CD14-positive monocyte (primary cell): ENCODE data around the gene CCDC40. TPM values are rescaled to one million over a fixed set of nuclear protein-coding genes. Genes with fewer than 3 reads are reported as not detected.
"Not testable (repeated sequence)": the region's sequence is repeated elsewhere in the genome, so short reads cannot be mapped to it uniquely, and the experiment has no call there.

Experiments used
- DNase-seq, 3 donors: peaks; one replicate each; pipeline ENCODE4 v3.0.0-alpha.2; 2011 to 2022
- H2AFZ ChIP-seq: 2 replicates; pipeline ENCODE4 v1.6.0; 2012; ENCODE audit warnings: mild to moderate bottlenecking, low read depth, low read length, inconsistent platforms; ENCODE audit not compliant: insufficient read depth, poor library complexity, severe bottlenecking
- H3K27ac ChIP-seq, 2 donors: 1 replicate in 1 of 2; 2 replicates in 1 of 2; pipeline ENCODE4 v1.5.1; 2012 to 2013; ENCODE audit warnings: low read length in 2 of 2, control low read depth in 1 of 2, inconsistent platforms in 1 of 2, low read depth in 1 of 2, mild to moderate bottlenecking in 1 of 2
- H3K27me3 ChIP-seq, 2 donors: one replicate each; pipeline versions ENCODE4 v1.6.0 to v1.6.1; 2011 to 2013; ENCODE audit warnings: low read length in 2 of 2; ENCODE audit not compliant: control insufficient read depth in 2 of 2, insufficient read depth in 2 of 2
- H3K36me3 ChIP-seq, 2 donors: replicated peaks in 1 of 2; 1 replicate in 1 of 2; 2 replicates in 1 of 2; pipeline versions ENCODE4 v1.5.1 to v1.6.1; 2012 to 2013; ENCODE audit warnings: low read length in 2 of 2, control low read depth in 1 of 2, inconsistent platforms in 1 of 2, mild to moderate bottlenecking in 1 of 2; ENCODE audit not compliant: insufficient read depth in 2 of 2, control insufficient read depth in 1 of 2
- H3K4me1 ChIP-seq, 2 donors: 1 replicate in 1 of 2; 2 replicates in 1 of 2; pipeline versions ENCODE4 v1.5.1 to v1.6.1; 2012 to 2013; ENCODE audit warnings: low read length in 2 of 2, control low read depth in 1 of 2, inconsistent platforms in 1 of 2, mild to moderate bottlenecking in 1 of 2, moderate library complexity in 1 of 2; ENCODE audit not compliant: insufficient read depth in 2 of 2, control insufficient read depth in 1 of 2
- H3K4me2 ChIP-seq: replicated peaks from 2 replicates; pipeline ENCODE3; 2012; ENCODE audit warnings: low read length, moderate library complexity, mild to moderate bottlenecking; ENCODE audit not compliant: poor library complexity, severe bottlenecking; ENCODE audit errors: extremely low read depth
- H3K4me3 ChIP-seq, 3 experiments: fragments of 200-600 bp in 1 of 3; sonication (generic) in 1 of 3; replicated peaks in 1 of 3; 1 replicate in 2 of 3; 2 replicates in 1 of 3; pipeline ENCODE4 v1.5.1; 2011 to 2013; ENCODE audit warnings: low read length in 3 of 3, mild to moderate bottlenecking in 3 of 3, control low read depth in 2 of 3, low read depth in 2 of 3, inconsistent platforms in 1 of 3, moderate library complexity in 1 of 3
- H3K79me2 ChIP-seq: 2 replicates; pipeline ENCODE4 v1.6.0; 2012; ENCODE audit warnings: mild to moderate bottlenecking, control low read depth, inconsistent platforms, low read length, moderate library complexity; ENCODE audit not compliant: insufficient read depth
- H3K9ac ChIP-seq: 2 replicates; pipeline ENCODE4 v1.6.0; 2017; ENCODE audit warnings: low read length, mild to moderate bottlenecking; ENCODE audit not compliant: insufficient read depth, poor library complexity, severe bottlenecking
- H3K9me3 ChIP-seq, 2 donors: replicated peaks in 1 of 2; 1 replicate in 1 of 2; 2 replicates in 1 of 2; pipeline versions ENCODE4 v1.5.1 to v1.6.1; 2012 to 2013; ENCODE audit warnings: low read length in 2 of 2, control low read depth in 1 of 2; ENCODE audit not compliant: control insufficient read depth in 1 of 2, insufficient read depth in 1 of 2
- H4K20me1 ChIP-seq: 2 replicates; pipeline ENCODE4 v1.6.0; 2012; ENCODE audit warnings: mild to moderate bottlenecking, low read length, control low read depth, moderate library complexity; ENCODE audit not compliant: insufficient read depth
- H3K27ac Mint-ChIP-seq, 7 donors: one replicate each; pipeline ENCODE4 v1.8.0; 2020; ENCODE audit warnings: mild to moderate bottlenecking in 7 of 7, mixed read lengths in 7 of 7, moderate library complexity in 6 of 7, inconsistent platforms in 2 of 7
- H3K27me3 Mint-ChIP-seq, 3 donors: one replicate each; pipeline ENCODE4 v1.8.0; 2021 to 2022; ENCODE audit warnings: low read depth in 3 of 3, mild to moderate bottlenecking in 3 of 3, mixed read lengths in 3 of 3, moderate library complexity in 3 of 3, inconsistent platforms in 1 of 3
- H3K36me3 Mint-ChIP-seq, 2 donors: one replicate each; pipeline ENCODE4 v1.8.0; 2020; ENCODE audit warnings: mixed read lengths in 2 of 2, inconsistent platforms in 1 of 2, mild to moderate bottlenecking in 1 of 2
- H3K4me1 Mint-ChIP-seq: one replicate; pipeline ENCODE4 v1.8.0; 2020; ENCODE audit warnings: mild to moderate bottlenecking, mixed read lengths
- H3K4me3 Mint-ChIP-seq, 2 donors: one replicate each; pipeline ENCODE4 v1.8.0; 2020; ENCODE audit warnings: mild to moderate bottlenecking in 2 of 2, mixed read lengths in 2 of 2, moderate library complexity in 1 of 2
- H3K9me3 Mint-ChIP-seq, 7 donors: one replicate each; pipeline ENCODE4 v1.8.0; 2020 to 2022; ENCODE audit warnings: mixed read lengths in 7 of 7, mild to moderate bottlenecking in 6 of 7, moderate library complexity in 6 of 7, inconsistent platforms in 2 of 7
- CTCF ChIP-seq: fragments of 200-600 bp; IDR thresholded peaks from one replicate; pipeline ENCODE4 v1.8.0; 2022; ENCODE audit warnings: antibody characterized with exemption, mild to moderate bottlenecking
- WGBS: methylation state at CpG from one replicate; pipeline ENCODE4 v1.1.5; 2013; ENCODE audit warnings: missing lambda C conversion rate; ENCODE audit not compliant: insufficient coverage; 5-methylcytosine and 5-hydroxymethylcytosine counted together
- intact Hi-C, 2 donors: fragments of 100-400 bp; cut with micrococcal nuclease; formaldehyde crosslinking; loops; one replicate each; pipeline versions ENCODE4 v1.15.0 to v1.15.1; 2023
- polyA plus RNA-seq, 3 donors: library from polyadenylated mRNA; depleted of rRNA in 1 of 3; unstranded in 2 of 3; stranded (reverse) in 1 of 3; fragments of 300-500 nt in 2 of 3; fragments of >200 nt in 1 of 3; fragmentation: Illumina TruSeq in 2 of 3; gene quantifications; 1 replicate in 2 of 3; 2 replicates in 1 of 3; pipeline ENCODE4 v1.2.3, GENCODE V29; 2012 to 2021

CCDC40 gene
- polyA plus RNA-seq, 3 donors = 0.21 to 0.27 TPM; not detected in 1

DNA sequence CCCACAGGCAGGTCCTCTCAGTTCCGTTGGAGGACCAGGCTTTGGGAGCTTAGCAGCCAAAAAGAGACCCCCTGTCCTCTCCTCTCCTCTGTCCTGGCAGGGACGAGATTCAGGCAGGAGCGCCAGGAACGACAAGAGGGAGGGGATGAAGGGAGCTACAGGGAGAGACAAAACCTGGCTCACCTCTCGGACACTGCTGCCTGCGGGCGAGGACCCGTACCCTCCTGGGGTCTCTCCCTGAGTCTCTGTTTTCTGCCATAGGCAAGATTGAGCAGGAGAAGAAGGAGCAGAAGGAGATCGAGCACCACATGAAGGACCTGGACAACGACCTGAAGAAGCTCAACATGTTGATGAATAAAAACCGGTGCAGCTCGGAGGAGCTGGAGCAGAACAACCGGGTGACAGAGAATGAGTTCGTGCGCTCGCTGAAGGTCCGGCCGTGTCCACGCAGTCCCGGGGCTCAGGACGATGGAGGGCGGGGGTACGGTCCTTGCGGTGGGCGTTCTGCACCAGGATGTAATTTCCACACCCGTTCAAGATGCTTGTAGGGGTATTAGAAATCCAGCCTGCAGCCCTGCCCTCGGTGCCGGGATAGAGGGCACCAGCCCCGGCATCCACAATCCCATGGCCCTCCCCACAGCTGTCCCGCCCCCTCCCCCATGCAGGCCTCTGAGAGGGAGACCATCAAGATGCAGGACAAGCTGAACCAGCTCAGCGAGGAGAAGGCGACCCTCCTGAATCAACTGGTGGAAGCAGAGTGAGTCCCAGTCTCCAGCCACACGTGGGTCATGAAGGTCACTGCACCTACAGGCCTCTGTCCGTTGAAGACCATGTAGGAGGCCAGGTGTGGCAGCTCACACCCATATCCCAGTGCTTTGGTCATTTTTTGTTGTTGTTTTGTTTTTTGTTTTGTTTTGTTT lies 51.2 kb downstream of the CCDC40 start:
- H3K27me3 ChIP-seq = no peaks in the 10 kb centered on the region
- H3K9ac ChIP-seq = no peak overlapping the region
- H3K79me2 ChIP-seq = no peaks in the 10 kb centered on the region
- Mint-ChIP-seq H3K27me3 (peaks cover 5 to 23% (median 11%) of the 10 kb centered on the region in 3 donors), H3K4me3 (no peak overlapping the region), H3K9me3 (peaks cover 0 to 2% (median 0%) of the 10 kb centered on the region in 7 donors), H3K4me1 (peaks cover 19% of the 10 kb centered on the region), H3K27ac (no peak overlapping the region), H3K36me3 (peaks cover 0 to 2% of the 10 kb centered on the region in 2 donors)
- H2AFZ ChIP-seq = no peak overlapping the region
- no peak for DNase-seq
- TF ChIP-seq CTCF = no peak
- no peaks in the 10 kb centered on the region for H3K9me3 ChIP-seq
- H3K4me2 ChIP-seq = no peak overlapping the region
- H4K20me1 ChIP-seq = no peaks in the 10 kb centered on the region
- no peak overlapping the region for H3K27ac ChIP-seq
- intact Hi-C loops = no loop called here
- no peak overlapping the region for H3K4me3 ChIP-seq
- H3K4me1 ChIP-seq = peaks cover 19 to 22% of the 10 kb centered on the region in 2 donors
- H3K36me3 ChIP-seq = no peaks in the 10 kb centered on the region
- WGBS = 91% methylated on average over 18 of the region's 34 CpGs

DNA sequence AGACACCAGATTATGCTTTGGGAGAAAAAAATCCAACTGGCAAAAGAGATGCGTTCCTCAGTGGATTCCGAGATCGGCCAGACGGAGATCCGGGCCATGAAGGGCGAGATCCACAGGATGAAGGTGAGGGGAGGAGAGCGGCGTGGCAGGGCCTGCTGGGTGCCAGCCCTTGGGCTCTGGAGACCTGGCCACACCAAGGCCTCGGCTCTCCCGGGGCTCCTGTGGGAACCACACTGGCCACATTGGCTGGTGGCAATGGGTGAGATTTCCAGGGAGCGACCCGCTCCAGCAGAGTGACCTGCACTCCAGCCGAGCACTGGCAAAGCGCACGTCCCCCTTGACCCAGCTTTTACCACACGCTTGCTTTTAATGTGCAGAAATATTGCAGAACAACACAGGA lies 53.3 kb downstream of the CCDC40 start:
- Mint-ChIP-seq H3K27me3 (peaks cover 4 to 23% (median 13%) of the 10 kb centered on the region in 3 donors), H3K36me3 (peaks cover 0 to 2% of the 10 kb centered on the region in 2 donors), H3K27ac (no peak overlapping the region), H3K4me3 (no peak overlapping the region), H3K4me1 (peaks cover 38% of the 10 kb centered on the region), H3K9me3 (peaks cover 0 to 2% (median 0%) of the 10 kb centered on the region in 7 donors)
- no peak for DNase-seq
- Histone ChIP-seq H3K36me3 (no peaks in the 10 kb centered on the region), H3K4me3 (no peak overlapping the region), H3K4me1 (peaks cover 35 to 39% of the 10 kb centered on the region in 2 donors), H3K79me2 (no peaks in the 10 kb centered on the region), H3K9ac (no peak overlapping the region), H3K4me2 (no peak overlapping the region), H3K9me3 (no peaks in the 10 kb centered on the region), H3K27me3 (no peaks in the 10 kb centered on the region), H4K20me1 (no peaks in the 10 kb centered on the region), H3K27ac (no peak overlapping the region), H2AFZ (no peak overlapping the region)
- intact Hi-C loops = loop anchor here in 1 of 2 donors (5.0 kb wide), 1 partner anchor 173 kb away; the partner anchor contains the start of gene RNF213
- TF ChIP-seq CTCF = no peak
- WGBS = 97% methylated on average over 16 of the region's 16 CpGs

GRCh38 chr17:80090164-80090563 lies 53.7 kb downstream of the CCDC40 start:
- not testable (repeated sequence) for H2AFZ ChIP-seq, H4K20me1 ChIP-seq, H3K4me3 Mint-ChIP-seq, H3K36me3 ChIP-seq, H3K27ac ChIP-seq, H3K79me2 ChIP-seq, H3K27me3 ChIP-seq, H3K36me3 Mint-ChIP-seq, H3K4me2 ChIP-seq, DNase-seq, H3K9me3 ChIP-seq, H3K9ac ChIP-seq, H3K9me3 Mint-ChIP-seq, H3K4me3 ChIP-seq
- WGBS = 95% methylated on average over 44 of the region's 44 CpGs
- intact Hi-C loops = loop anchor here in 1 of 2 donors (5.0 kb wide), 1 partner anchor 172 kb away; the partner anchor contains the start of gene RNF213
- peaks cover 37 to 42% of the 10 kb centered on the region in 2 donors for H3K4me1 ChIP-seq
- H3K27me3 Mint-ChIP-seq = peaks cover 4 to 23% (median 14%) of the 10 kb centered on the region in 3 donors
- peaks cover 42% of the 10 kb centered on the region for H3K4me1 Mint-ChIP-seq
- peak overlapping the region in 1 of 7 donors; percentile 59 for H3K27ac Mint-ChIP-seq
